OCI-LY1 (cell line): ENCODE measurements around the gene CTH.

Experiments
- CTCF ChIP-seq: fragments of 200-600 bp; sonication (generic), shearing (Covaris generic); IDR thresholded peaks from 2 replicates; pipeline ENCODE4 v1.5.1; 2017; ENCODE audit warnings: mild to moderate bottlenecking, antibody characterized with exemption, low read length, moderate library complexity, mixed read lengths
- EZH2 ChIP-seq: fragments of 200-600 bp; sonication (generic), shearing (Covaris generic); IDR thresholded peaks from 2 replicates; pipeline ENCODE4 v1.8.0; 2017; ENCODE audit warnings: borderline replicate concordance, mixed run types, mild to moderate bottlenecking, antibody characterized with exemption, low read length, moderate library complexity, mixed read lengths

- TF ChIP-seq CTCF = no peak
- no peak for TF ChIP-seq EZH2
Observed at GRCh38 chr1:70434253-70434859, 23.3 kb downstream of the CTH start.
